HepG2 (cell line): ENCODE measurements around the gene CTU2. TPM values are rescaled to one million over a fixed set of nuclear protein-coding genes. Genes with fewer than 3 reads are reported as not detected.

Experiments used
- CBX2 ChIP-seq, 2 experiments: fragments of 200-600 bp in 1 of 2; sonication (generic); formaldehyde crosslinking in 1 of 2; IDR thresholded peaks; 2 replicates each; pipeline versions ENCODE4 v1.7.0 to v1.8.1; 2018 to 2022; ENCODE audit warnings: low read depth in 2 of 2, low read length in 1 of 2, mild to moderate bottlenecking in 1 of 2, missing genetic modification reagents in 1 of 2
- CENPT ChIP-seq: sonication (generic); formaldehyde crosslinking; IDR thresholded peaks from 2 replicates; pipeline ENCODE4 v1.8.0; 2022; ENCODE audit warnings: low read depth, mild to moderate bottlenecking, moderate library complexity, missing genetic modification reagents
- KAT8 ChIP-seq: IDR thresholded peaks from 2 replicates; pipeline ENCODE4 v1.6.1; 2016; ENCODE audit warnings: missing genetic modification reagents, missing compliant biosample characterization
- MIER2 ChIP-seq: IDR thresholded peaks from 2 replicates; pipeline ENCODE4 v1.6.1; 2016; ENCODE audit warnings: missing biosample characterization, missing genetic modification reagents
- MNT ChIP-seq: fragments of 450-650 bp; IDR thresholded peaks from 2 replicates; pipeline ENCODE4 v1.6.1; 2016
- NONO ChIP-seq, 2 experiments: fragments of 450-650 bp in 1 of 2; sonication (generic) in 1 of 2; formaldehyde crosslinking in 1 of 2; IDR thresholded peaks in 1 of 2; conservative IDR thresholded peaks in 1 of 2; 2 replicates each; pipeline versions ENCODE4 v1.6.1 to v1.8.0; 2017 to 2022; ENCODE audit warnings: mild to moderate bottlenecking in 1 of 2, missing genetic modification reagents in 1 of 2, moderate library complexity in 1 of 2
- PHF5A ChIP-seq: IDR thresholded peaks from one replicate; pipeline ENCODE4 v1.6.1; 2018; ENCODE audit warnings: low read depth, missing genetic modification reagents; ENCODE audit not compliant: unreplicated experiment
- RFX3 ChIP-seq: IDR thresholded peaks from 2 replicates; pipeline ENCODE4 v1.6.1; 2016; ENCODE audit warnings: missing biosample characterization, missing genetic modification reagents
- TFDP2 ChIP-seq: sonication (generic); formaldehyde crosslinking; IDR thresholded peaks from 2 replicates; pipeline ENCODE4 v1.4.0; 2020; ENCODE audit warnings: missing genetic modification reagents
- ZNF101 ChIP-seq: sonication (generic); formaldehyde crosslinking; IDR thresholded peaks from 2 replicates; pipeline ENCODE4 v1.4.0; 2020; ENCODE audit warnings: mild to moderate bottlenecking, low read depth, missing genetic modification reagents, borderline replicate concordance
- ZNF446 ChIP-seq: sonication (generic); formaldehyde crosslinking; IDR thresholded peaks from 2 replicates; pipeline ENCODE4 v1.5.0; 2020; ENCODE audit warnings: mild to moderate bottlenecking, missing genetic modification reagents
- ZNF567 ChIP-seq: sonication (generic); formaldehyde crosslinking; IDR thresholded peaks from 2 replicates; pipeline ENCODE4 v1.8.1; 2023; ENCODE audit warnings: mild to moderate bottlenecking, missing genetic modification reagents, borderline replicate concordance
- ZSCAN9 ChIP-seq: IDR thresholded peaks from 2 replicates; pipeline ENCODE4 v1.6.1; 2016; ENCODE audit warnings: borderline replicate concordance
- polyA plus RNA-seq, 8 experiments: library from polyadenylated mRNA; depleted of rRNA in 3 of 8; stranded (reverse) in 7 of 8; unstranded in 1 of 8; fragments of >200 nt; fragmentation: Illumina TruSeq in 4 of 8; extraction: Trizol in 4 of 8; gene quantifications; 2 replicates each; pipeline versions ENCODE4 v1.2.1 to v1.2.3, GENCODE V29; 2011 to 2016; ENCODE audit warnings: low read depth in 4 of 8, missing spikeins in 1 of 8, mixed read lengths in 1 of 8; ENCODE audit not compliant: insufficient read depth in 1 of 8
- total RNA-seq, 5 experiments: library from RNA; depleted of rRNA; stranded (reverse); fragments of >200 nt; fragmentation: Illumina TruSeq; extraction: Trizol; gene quantifications; 2 replicates each; pipeline ENCODE4 v1.2.3, GENCODE V29; 2016; ENCODE audit warnings: low read depth in 1 of 5
- TF ChIP-seq, protein P1 (sequence below): IDR thresholded peaks from 2 replicates; pipeline ENCODE4 v1.6.1; 2016; ENCODE audit warnings: low read depth, control low read depth
- TF ChIP-seq, protein P2 (sequence below): sonication (generic); formaldehyde crosslinking; IDR thresholded peaks from 2 replicates; pipeline ENCODE4 v1.5.1; 2020; ENCODE audit warnings: mild to moderate bottlenecking, missing genetic modification reagents, moderate library complexity
- TF ChIP-seq, protein P3 (sequence below): sonication (generic); formaldehyde crosslinking; IDR thresholded peaks from 2 replicates; pipeline ENCODE4 v1.4.0; 2020; ENCODE audit warnings: missing genetic modification reagents
- TF ChIP-seq, protein P4 (sequence below): IDR thresholded peaks from 2 replicates; pipeline ENCODE4 v1.6.1; 2016; ENCODE audit warnings: mild to moderate bottlenecking

CTU2 gene
- total and polyA plus RNA-seq, 2 of the 13 experiments (the other 11 are each of a cell fraction or from before 2014, with no cell fraction given) = 13.3 to 21.9 TPM

DNA sequence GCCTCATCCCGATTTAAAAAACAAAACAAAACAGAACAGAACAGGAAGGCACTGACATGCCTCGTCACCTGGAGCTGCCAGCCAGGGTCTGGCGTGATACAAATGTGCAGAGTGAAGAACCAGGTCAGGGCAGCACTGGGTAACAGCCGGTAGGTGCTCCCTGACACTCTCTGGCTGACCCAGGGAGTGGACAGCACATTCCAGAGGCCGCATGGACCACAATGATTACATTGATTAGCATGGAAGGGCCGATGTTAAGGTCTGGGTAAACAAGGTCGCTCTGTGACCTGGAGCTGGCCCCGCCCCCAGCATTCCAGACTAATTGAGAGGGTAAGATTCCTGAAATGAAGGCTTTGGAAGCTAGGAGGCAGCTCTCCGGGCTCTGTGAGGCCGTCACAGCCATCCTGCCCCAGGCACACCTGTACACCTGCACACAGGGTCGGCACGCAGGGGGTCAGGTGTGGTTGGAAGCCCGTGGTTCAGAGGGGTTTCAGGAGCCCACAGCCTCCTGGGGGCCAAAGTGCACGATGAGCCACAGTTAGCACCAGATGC is 57.3 kb downstream of the CTU2 start (continued):
- TF ChIP-seq NONO (IDR thresholded peaks at IDR 0.05) (no peak), NONO (CRISPR knock-in tag; conservative IDR thresholded peaks at IDR 0.05) (peak; percentile 92), ZNF567 (CRISPR knock-in tag) (no peak), MIER2 (CRISPR knock-in tag) (peak; percentile 81; the same call in 1 of the 2 replicates), MNT (peak; percentile 78), ZNF101 (CRISPR knock-in tag) (no peak), TFDP2 (CRISPR knock-in tag) (peak; percentile 67), RFX3 (CRISPR knock-in tag) (no peak), PHF5A (CRISPR knock-in tag) (peak; percentile 75), ZSCAN9 (CRISPR knock-in tag) (peak; percentile 69; the same call in 1 of the 2 replicates), ZNF446 (CRISPR knock-in tag) (no peak), KAT8 (CRISPR knock-in tag) (peak; percentile 87), CBX2 (IDR thresholded peaks at IDR 0.05; ENCODE audit: low read depth, low read length) (no peak), CBX2 (CRISPR knock-in tag; IDR thresholded peaks at IDR 0.05; ENCODE audit: low read depth) (no peak), CENPT (CRISPR knock-in tag) (no peak)
- TF ChIP-seq, protein P1, sequence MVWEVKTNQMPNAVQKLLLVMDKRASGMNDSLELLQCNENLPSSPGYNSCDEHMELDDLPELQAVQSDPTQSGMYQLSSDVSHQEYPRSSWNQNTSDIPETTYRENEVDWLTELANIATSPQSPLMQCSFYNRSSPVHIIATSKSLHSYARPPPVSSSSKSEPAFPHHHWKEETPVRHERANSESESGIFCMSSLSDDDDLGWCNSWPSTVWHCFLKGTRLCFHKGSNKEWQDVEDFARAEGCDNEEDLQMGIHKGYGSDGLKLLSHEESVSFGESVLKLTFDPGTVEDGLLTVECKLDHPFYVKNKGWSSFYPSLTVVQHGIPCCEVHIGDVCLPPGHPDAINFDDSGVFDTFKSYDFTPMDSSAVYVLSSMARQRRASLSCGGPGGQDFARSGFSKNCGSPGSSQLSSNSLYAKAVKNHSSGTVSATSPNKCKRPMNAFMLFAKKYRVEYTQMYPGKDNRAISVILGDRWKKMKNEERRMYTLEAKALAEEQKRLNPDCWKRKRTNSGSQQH (CRISPR knock-in tag) = 0 out of 2 replicates have a peak, but pooled peaks have one; percentile 35
- TF ChIP-seq, protein P2, sequence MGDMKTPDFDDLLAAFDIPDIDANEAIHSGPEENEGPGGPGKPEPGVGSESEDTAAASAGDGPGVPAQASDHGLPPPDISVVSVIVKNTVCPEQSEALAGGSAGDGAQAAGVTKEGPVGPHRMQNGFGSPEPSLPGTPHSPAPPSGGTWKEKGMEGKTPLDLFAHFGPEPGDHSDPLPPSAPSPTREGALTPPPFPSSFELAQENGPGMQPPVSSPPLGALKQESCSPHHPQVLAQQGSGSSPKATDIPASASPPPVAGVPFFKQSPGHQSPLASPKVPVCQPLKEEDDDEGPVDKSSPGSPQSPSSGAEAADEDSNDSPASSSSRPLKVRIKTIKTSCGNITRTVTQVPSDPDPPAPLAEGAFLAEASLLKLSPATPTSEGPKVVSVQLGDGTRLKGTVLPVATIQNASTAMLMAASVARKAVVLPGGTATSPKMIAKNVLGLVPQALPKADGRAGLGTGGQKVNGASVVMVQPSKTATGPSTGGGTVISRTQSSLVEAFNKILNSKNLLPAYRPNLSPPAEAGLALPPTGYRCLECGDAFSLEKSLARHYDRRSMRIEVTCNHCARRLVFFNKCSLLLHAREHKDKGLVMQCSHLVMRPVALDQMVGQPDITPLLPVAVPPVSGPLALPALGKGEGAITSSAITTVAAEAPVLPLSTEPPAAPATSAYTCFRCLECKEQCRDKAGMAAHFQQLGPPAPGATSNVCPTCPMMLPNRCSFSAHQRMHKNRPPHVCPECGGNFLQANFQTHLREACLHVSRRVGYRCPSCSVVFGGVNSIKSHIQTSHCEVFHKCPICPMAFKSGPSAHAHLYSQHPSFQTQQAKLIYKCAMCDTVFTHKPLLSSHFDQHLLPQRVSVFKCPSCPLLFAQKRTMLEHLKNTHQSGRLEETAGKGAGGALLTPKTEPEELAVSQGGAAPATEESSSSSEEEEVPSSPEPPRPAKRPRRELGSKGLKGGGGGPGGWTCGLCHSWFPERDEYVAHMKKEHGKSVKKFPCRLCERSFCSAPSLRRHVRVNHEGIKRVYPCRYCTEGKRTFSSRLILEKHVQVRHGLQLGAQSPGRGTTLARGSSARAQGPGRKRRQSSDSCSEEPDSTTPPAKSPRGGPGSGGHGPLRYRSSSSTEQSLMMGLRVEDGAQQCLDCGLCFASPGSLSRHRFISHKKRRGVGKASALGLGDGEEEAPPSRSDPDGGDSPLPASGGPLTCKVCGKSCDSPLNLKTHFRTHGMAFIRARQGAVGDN (CRISPR knock-in tag) = peak; percentile 93
- TF ChIP-seq, protein P3, sequence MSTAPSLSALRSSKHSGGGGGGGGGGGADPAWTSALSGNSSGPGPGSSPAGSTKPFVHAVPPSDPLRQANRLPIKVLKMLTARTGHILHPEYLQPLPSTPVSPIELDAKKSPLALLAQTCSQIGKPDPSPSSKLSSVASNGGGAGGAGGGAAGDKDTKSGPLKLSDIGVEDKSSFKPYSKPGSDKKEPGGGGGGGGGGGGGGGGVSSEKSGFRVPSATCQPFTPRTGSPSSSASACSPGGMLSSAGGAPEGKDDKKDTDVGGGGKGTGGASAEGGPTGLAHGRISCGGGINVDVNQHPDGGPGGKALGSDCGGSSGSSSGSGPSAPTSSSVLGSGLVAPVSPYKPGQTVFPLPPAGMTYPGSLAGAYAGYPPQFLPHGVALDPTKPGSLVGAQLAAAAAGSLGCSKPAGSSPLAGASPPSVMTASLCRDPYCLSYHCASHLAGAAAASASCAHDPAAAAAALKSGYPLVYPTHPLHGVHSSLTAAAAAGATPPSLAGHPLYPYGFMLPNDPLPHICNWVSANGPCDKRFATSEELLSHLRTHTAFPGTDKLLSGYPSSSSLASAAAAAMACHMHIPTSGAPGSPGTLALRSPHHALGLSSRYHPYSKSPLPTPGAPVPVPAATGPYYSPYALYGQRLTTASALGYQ (CRISPR knock-in tag) = peak; percentile 89
- TF ChIP-seq, protein P4, sequence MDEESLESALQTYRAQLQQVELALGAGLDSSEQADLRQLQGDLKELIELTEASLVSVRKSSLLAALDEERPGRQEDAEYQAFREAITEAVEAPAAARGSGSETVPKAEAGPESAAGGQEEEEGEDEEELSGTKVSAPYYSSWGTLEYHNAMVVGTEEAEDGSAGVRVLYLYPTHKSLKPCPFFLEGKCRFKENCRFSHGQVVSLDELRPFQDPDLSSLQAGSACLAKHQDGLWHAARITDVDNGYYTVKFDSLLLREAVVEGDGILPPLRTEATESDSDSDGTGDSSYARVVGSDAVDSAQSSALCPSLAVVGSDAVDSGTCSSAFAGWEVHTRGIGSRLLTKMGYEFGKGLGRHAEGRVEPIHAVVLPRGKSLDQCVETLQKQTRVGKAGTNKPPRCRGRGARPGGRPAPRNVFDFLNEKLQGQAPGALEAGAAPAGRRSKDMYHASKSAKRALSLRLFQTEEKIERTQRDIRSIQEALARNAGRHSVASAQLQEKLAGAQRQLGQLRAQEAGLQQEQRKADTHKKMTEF = peak; percentile 94
